ENCODE results near the gene NUTF2. TPM values are rescaled to one million over a fixed set of nuclear protein-coding genes. Genes with fewer than 3 reads are reported as not detected.

Gene NUTF2
- 59.2 TPM for total RNA-seq

DNA sequence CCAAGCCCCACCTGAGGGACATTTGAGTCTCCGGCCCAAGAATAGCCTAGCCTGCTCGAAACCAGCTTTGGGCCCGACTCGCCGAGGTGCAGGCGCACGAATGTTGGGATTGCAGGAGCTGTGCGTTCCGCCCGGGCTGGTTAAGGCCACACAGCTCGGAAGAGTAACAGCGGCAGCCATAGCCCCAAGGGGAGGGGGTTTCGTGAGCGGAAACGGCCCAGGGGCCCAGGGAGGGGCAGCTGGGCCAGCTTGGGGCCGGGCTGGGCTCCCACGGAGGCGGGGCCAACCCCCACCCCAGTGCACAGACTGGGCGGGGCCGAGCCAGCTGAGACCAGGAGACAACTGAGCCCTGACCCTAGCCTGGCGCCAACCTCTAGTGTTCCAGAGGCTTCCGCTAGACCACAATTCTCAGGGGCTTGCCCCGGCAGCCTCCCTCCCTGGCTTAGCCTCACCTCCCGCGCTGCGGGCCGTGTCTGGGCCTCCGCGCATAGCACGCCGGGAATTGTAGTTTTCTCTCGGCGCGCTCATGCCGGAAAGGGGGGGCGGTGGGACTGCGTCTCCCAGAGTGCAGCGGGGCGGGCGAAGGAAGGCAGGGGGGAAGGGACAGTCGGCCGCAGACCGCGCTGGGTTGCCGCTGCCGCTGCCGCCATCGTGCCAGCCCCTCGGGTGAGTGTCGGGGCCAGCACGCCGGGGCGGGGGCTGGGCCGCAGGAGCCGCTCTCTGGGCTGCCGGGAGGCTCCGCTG, at the start of gene NUTF2:
Gene NUTF2, plus strand, starts transcription at position 614 of the 744 bp plus-strand sequence. CDS start 18,198 bp downstream, outside the sequence.
- intact Hi-C loops (cut with DNase I): no loop called here
- DNase-seq (ENCODE audit: low spot score): peak; percentile 97
- peak; percentile 91 for ATAC-seq

DNA sequence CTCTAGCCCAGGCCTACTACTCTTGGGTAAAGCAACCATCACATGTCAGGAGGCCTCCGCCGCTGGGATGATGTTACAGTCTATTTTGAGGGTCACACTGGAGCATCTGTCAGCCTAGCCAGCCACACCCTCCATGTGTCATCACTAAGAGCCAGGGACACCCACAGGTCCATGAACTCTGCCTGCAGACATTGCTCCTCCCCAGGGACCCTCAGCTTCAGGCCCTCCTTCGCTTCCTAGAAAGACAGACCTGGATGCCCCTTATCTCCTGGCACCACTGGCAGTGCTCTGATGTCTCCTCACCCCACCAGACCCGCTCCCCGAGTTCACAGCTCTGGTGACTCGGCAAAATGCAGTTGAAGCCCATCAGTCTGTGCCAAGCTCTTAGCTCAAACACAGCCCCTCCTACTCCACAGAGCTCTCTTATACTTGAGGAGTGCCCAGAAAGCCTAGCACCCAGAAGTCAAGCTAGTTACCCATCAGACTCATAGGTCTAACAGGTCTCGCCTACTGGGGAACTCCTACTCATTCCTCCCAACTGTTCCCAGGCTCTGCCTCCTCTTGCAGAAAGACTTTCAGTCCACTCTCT, 46.3 kb upstream of the NUTF2 start:
- DNase-seq (ENCODE audit: low spot score) (no peak), ATAC-seq (no peak)
- intact Hi-C loops (cut with DNase I): no loop called here

DNA sequence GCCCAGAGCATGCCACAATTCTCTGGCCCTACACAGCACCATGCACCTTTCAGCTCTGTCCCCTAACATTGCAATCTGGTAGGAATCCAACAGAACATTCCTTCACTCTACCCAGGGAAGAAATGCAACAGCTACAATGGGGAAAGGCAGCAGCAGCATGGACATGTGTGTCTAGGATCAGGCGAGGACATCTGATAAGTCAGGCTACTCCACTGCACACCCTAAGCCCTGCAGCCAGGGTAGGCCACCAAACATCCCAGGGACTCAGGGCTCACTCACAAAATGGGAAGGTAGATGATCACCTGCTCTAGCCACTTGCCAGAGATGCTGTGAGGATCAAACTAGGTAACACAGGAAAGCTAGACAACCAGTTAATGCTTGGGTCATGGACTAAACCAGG, 45.5 kb upstream of the NUTF2 start:
- DNase-seq (ENCODE audit: low spot score) (no peak), ATAC-seq (no peak)
- intact Hi-C loops (cut with DNase I): no loop called here

DNA sequence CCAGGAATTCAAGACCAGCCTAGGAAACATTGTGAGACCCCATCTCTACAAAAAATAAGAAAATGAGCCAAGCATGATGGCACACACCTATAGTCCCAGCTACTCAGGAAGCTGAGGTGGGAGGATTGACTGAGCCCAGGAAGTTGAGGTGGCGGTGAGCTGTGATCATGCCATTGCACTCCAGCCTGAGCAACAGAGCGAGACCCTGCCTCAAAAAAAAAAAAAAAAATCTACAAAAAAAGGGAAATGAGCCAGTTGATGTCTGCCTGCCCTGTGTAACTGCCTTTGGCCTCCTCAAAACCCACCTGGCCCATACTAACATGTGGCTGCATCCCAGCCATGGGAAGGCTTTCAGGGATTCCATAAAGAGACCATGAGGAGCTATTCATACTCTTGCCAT, 44.9 kb upstream of the NUTF2 start:
- ATAC-seq (no peak), DNase-seq (ENCODE audit: low spot score) (no peak)
- intact Hi-C loops (cut with DNase I): no loop called here

DNA sequence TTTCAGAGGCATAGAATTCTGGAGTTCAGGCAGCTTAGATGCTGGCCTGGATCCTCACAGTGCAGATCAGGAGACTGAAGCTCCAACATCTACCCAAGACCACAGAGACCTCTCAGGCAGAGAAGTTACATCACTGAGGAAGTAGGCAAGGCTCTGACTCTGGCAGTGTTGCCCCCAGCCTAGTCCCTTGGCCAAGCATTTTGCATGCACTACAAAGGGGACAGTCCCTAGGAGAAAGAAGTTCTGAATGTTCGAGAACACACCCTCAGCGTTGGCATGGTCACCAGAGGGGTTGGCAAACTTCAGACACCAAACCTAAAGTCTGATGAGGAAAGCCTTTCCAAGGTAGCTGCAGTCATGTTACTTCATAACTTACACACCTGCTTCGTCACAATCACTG, 42.8 kb upstream of the NUTF2 start:
- ATAC-seq (no peak), DNase-seq (ENCODE audit: low spot score) (no peak)
- intact Hi-C loops (cut with DNase I): no loop called here

DNA sequence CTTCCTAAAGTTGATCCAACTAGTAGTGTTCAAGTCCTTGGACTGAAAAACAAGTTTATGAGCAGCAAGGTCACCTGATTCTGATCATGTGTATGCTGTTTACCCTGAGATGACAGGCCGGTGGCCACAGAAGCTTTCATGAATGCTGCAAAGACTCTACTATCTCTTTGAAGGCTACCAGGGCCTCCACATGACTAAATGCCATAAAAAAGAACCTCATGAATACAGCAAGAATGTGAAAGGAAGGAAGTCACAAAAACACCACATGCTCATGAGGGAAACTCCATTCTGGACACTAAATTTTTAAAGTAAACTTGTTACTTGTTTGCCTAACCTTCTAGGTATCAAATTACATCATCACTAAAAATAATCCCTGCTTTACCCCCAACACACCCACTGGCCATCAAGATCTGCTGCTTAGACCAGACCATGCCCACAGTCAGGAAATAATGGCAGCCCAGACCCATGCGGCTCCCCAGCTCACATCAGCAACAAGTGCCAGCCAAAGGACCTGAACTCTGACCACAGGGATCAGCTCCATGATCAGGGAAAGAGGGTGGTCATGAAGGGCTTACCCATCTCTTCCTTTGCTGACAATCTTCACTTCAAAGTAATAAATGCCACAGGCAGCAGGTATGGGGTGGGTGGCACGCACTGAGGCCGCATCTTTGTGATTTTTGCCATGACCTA, 41.7 kb upstream of the NUTF2 start:
- intact Hi-C loops (cut with DNase I): no loop called here
- ATAC-seq: no peak

DNA sequence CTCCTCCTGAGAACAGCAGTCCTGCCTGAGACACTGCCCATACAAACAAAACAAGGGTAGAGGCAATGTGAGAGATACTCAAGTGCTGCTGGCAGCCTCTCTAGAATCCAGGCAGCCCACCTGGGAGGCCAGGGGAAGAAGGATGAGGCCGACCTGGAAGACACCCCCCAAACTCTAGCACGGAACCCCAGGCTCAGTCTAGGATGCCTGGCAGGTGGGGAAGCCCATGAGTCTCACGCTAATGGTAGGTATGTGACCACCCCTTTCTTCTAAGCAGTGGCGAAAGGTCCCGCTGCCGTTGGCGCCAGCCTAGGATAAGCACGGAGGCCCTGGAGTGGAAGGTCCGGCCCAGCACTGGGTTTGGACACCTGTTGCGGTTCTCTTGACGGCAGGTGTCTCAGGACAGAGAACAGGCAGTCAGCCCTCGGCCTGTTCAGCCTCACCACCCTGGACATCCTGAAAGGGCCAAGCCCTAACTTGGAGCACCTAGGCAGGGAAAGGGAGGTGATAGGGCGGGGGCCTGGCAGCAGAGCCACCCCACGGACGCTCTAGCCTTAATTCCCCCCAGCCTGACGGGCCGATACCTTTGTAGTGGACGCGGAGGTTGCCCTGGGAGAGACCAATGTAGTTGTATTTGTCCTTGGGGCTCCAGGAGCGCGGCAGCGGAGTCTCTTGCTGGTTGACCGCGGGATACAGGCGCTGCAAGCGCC, 40.9 kb upstream of the NUTF2 start:
- peak; percentile 65 for DNase-seq (ENCODE audit: low spot score)
- peak; percentile 0 for ATAC-seq
- intact Hi-C loops (cut with DNase I): no loop called here

More for the DNA sequence above, 41.7 kb upstream of the NUTF2 start:
- no peak for DNase-seq (ENCODE audit: low spot score)

DNA sequence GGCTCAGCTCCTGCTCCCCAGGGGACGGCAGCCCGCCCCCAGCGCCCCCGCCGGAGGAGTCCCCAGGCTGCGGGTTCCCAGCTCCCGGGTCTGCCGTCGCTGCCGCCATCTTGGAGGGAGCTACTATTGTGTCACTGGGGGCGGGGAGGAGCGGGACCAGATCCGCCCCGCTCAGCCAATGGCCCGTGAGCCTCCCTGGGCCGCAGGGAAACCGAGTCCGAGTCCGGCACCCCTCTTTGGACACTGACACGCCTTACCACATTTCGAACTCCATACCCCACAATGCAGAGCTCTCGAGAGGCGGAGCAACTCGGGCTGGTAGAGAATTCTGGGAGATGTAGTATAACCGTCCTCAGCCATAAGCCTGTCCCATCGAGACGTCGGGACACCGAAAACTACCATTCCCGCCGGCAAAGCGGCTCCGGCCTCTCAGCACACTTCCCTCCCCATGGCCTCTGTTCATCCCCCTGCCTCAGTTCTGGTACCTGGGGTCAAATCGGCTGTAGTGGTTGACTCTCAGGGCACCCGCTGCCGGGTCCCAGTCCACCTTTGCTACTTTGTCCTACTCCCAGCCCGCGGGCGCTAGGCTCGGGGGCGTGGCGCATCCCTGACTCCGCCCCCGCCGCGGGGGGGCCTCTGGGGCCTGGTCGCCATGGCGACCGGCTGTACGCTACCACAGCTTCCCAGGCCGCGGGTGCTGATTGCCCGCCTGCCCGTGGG, 40.1 kb upstream of the NUTF2 start, which contains the start of the genes RANBP10 and TSNAXIP1:
Gene RANBP10, minus strand, starts transcription at position 133 of the 720 bp plus-strand sequence. Its CDS starts 24 bp downstream, at position 109.
Gene TSNAXIP1, plus strand, starts transcription at position 462 of the 720 bp plus-strand sequence. CDS start 261 bp downstream, outside the sequence.
- intact Hi-C loops (cut with DNase I): no loop called here
- ATAC-seq: peak; percentile 99
- DNase-seq (ENCODE audit: low spot score): peak; percentile 96

DNA sequence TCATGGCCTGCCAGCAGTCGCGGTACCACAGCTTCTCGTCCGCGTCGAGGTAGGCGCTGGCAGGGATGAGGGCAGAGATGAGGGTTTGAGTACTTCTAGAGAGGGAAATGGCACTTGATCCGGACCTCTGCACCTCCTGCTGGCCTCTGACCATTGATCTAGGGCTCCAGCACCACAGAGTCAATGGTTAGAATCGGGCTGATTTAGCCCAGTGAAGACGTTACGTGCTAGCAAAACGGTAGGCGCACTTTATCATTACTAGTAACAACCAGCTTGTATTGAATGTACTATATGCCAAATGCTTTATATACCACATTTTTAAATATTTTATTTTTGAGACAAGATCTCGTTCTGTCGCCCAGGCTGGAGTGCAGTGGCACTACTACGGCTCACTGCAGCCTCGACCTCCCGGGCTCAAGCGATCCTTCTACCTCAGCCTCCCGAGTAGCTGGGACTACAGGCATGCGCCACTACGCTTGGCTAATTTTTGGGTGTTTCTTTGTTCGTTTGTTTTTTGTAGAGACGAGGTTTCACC, 39.5 kb upstream of the NUTF2 start:
- intact Hi-C loops (cut with DNase I): no loop called here
- ATAC-seq (no peak), DNase-seq (ENCODE audit: low spot score) (no peak)

DNA sequence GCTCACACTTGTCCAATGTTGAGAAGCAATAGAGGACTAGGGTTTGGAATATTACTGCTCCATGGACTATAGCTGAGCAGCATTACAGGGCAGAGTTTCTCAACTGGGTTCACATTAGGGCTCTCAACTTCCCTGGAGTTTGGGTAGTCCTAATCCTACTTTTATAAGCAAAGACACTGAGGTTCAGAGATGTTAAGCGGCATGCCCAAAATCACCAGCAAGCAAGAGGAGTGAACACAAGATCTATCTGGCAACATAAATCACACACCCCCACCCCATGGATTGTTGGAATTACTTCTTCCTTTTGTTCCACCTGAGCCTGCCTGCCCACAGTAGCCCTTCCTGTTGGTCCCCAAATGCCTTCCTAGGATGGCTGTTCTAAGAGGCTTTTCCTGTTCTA, 34.8 kb upstream of the NUTF2 start:
- intact Hi-C loops (cut with DNase I): no loop called here
- DNase-seq (ENCODE audit: low spot score): no peak
- no peak for ATAC-seq

DNA sequence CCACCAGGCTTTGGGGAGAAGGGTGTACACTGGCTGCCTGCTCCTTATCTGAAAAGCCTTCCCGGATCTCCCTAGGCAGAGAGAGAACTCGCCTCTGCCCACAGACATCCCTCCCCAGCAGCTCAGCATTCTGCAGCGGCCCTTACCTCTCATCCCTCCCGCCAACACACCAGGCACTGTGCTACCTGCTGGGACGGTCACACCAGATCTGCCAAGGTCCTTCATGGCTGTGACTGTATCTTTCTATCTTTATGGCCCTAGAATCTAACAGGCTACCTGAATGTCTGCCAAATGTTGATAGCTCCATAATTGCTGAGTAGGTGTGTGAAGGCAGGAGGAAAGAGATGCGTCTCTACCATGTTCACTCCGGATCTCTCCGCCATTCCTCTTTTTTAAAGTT, 32.2 kb upstream of the NUTF2 start:
- no peak for ATAC-seq
- intact Hi-C loops (cut with DNase I): no loop called here
- DNase-seq (ENCODE audit: low spot score): no peak

DNA sequence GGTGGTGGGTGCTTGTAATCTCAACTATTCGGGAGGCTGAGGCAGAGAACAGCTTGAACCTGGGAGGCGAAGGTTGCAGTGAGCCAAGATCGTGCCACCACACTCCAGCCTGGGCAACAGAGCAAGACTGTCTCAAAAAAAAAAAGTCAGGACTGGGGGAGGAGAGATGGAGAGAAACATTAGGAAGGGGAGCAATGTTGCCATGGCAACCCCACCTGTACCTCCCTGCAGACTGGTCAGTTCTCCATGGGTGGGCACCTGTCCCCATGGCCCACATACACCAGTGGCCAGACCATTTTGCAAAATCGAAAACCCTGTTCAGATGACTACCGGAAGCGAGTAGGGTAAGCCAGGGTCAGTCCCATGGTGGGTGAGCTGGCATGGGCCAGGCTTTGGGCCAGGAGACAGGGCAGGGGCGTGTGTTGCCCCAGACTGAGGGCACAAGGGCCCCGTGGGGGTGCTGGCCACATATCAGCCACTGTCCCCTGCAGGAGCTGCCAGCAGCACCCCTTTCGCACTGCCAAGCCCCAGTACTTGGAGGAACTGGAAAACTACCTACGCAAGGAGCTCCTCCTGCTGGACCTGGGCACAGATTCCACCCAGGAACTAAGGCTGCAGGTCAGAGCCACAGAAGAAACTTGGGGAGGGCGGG, 26.0 kb upstream of the NUTF2 start:
- intact Hi-C loops (cut with DNase I): no loop called here

DNA sequence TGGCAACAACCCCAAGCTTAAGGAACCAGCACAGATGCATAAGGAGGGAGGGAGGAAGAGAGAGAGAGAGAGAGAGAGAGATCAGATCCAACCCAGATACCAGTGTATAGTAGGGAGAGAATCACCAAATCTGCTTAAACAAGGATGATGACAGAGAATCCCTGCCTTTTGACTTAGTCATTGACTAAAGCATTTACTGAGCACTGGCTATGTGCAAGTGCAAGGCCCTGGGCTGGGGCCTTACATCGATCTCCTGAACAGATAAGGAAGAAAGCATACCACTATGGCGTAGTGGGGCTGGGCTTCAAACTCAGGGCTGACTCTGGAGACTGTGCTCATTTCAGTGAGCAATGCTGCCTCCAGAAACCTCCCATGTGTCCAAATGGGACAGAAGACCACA, 24.2 kb upstream of the NUTF2 start:
- DNase-seq (ENCODE audit: low spot score) (no peak), ATAC-seq (no peak)
- intact Hi-C loops (cut with DNase I): no loop called here

More for the DNA sequence above, 26.0 kb upstream of the NUTF2 start:
- ATAC-seq: no peak
- DNase-seq (ENCODE audit: low spot score): no peak

DNA sequence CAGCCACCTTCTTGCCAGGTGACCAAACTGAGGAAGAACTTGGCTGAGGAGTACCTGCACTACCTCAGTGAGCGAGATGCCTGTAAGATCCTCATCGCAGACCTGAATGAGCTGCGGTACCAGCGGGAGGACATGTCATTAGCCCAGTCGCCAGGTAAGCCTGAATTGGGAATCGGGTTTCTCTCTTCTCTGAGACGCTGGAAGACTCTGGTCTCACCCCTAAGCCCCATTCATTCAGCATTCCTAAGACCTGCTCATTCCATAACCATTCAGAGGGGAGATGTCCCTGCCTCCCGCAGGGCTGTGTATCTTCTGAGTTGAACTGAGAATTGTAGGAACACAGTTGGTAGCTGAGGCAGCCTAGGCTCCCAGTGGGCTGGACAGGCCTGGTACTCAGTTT, 21.6 kb upstream of the NUTF2 start:
- DNase-seq (ENCODE audit: low spot score) (no peak), ATAC-seq (no peak)
- intact Hi-C loops (cut with DNase I): loop anchor here (5.0 kb wide), 1 partner anchor 217 kb away; no protein-coding TSS in a partner anchor

DNA sequence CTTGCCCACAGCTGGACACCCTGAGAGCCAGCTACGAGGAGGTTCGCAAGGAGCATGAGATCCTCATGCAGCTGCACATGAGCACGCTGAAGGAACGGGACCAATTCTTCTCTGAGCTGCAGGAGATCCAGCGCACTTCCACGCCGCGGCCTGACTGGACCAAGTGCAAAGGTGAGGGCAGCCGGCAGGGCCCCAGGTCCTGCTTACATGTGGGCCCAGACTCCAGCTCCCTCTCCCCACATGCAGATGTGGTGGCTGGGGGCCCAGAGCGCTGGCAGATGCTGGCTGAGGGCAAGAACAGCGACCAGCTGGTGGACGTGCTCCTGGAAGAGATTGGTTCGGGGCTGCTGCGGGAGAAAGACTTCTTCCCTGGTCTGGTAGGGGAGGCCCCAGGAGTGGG, 20.8 kb upstream of the NUTF2 start:
- intact Hi-C loops (cut with DNase I): loop anchor here (5.0 kb wide), 1 partner anchor 216 kb away; no protein-coding TSS in a partner anchor
- DNase-seq (ENCODE audit: low spot score): no peak

DNA sequence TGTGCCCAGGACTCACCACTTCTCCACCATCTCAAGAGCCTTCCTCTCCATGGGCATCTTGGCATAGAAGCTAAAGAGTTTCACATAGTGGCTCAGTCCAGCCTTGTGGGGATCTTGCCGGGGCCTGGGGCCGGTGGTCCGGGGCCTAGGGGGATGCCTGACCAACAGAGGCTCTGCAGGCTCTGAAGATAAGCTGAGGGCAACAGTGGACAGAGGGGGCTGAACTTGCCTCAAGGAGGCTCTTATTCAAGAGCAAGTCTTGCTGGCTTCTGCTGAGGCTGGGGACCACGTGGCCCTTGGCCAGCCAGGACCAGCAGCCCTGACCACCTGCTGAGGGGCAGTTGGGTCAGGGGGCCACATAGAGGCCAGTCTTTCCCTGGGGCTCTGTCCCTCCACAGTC, 18.1 kb upstream of the NUTF2 start:
- intact Hi-C loops (cut with DNase I): loop anchor here (5.0 kb wide), 1 partner anchor 214 kb away; no protein-coding TSS in a partner anchor
- ATAC-seq (no peak), DNase-seq (ENCODE audit: low spot score) (no peak)

More for the DNA sequence above, 20.8 kb upstream of the NUTF2 start:
- ATAC-seq: no peak

DNA sequence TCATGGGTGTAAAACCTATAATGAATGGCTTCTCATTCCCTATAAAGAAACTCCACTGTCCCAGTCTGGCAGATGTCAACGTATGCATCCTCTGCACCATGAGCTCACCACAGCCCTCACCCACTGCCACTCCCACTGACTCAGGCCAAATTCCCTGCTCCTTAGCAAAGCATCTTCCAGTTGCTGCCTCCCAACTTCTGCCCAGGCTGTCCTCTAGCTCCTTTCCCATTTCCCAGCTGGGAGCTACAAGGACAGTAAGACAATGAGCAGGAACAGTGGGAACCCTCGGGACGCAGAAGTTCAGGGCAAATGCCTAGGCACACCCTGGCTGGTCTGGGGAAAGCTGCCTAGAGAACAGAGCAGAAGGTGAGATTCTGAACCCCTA, 13.7 kb upstream of the NUTF2 start:
- ATAC-seq: peak; percentile 8
- DNase-seq (ENCODE audit: low spot score): no peak
- intact Hi-C loops (cut with DNase I): no loop called here

Measured in sciatic nerve (tissue), 2 donors.